Lower leg skin (tissue), 4 donors: ENCODE measurements around the gene TNRC6A. TPM values are rescaled to one million over a fixed set of nuclear protein-coding genes. Genes with fewer than 3 reads are reported as not detected.

Experiments used
- DNase-seq, 2 donors: peaks; one replicate each; pipeline ENCODE4 v3.0.0-alpha.2; 2019; ENCODE audit warnings: low spot score in 2 of 2
- H3K4me3 ChIP-seq: fragments of 200-600 bp; sonication (generic); 2 replicates; pipeline ENCODE4 v1.5.1; 2017; ENCODE audit warnings: mild to moderate bottlenecking, low read depth; ENCODE audit not compliant: poor library complexity, severe bottlenecking
- CTCF ChIP-seq, 3 donors: fragments of 450-650 bp; IDR thresholded peaks; one replicate each; pipeline ENCODE4 v1.5.1; 2016; ENCODE audit warnings: antibody characterized with exemption in 3 of 3, mild to moderate bottlenecking in 3 of 3, moderate library complexity in 2 of 3
- POLR2A ChIP-seq, 2 donors: fragments of 450-650 bp; IDR thresholded peaks; one replicate each; pipeline ENCODE4 v1.6.1; 2016 to 2017; ENCODE audit warnings: antibody characterized with exemption in 2 of 2, mild to moderate bottlenecking in 1 of 2, moderate library complexity in 1 of 2
- WGBS, 2 donors: methylation state at CpG; one replicate each; pipeline ENCODE4 v1.1.5; 2018; 5-methylcytosine and 5-hydroxymethylcytosine counted together
- intact Hi-C: fragments of 100-400 bp; cut with DNase I; formaldehyde crosslinking; loops from one replicate; pipeline ENCODE4 v1.15.0; 2023; ENCODE audit warnings: low total_unique reads
- total RNA-seq, 4 donors: library from RNA; depleted of rRNA; stranded (reverse); fragments of >200 nt; gene quantifications; one replicate each; pipeline ENCODE4 v1.1.0, GENCODE V29; 2016

TNRC6A gene
- total RNA-seq, 4 donors from 2014 or later: 25.9 to 55.6 (median 30.1) TPM

- no peak within 1 kb of the TSS for H3K4me3 ChIP-seq
- peak in 1 of 2 donors; percentile 83 for DNase-seq
- WGBS, 2 donors: 80 to 81% methylated on average over 20 to 21 of the region's 21 CpGs
- intact Hi-C loops: no loop called here
- TF ChIP-seq POLR2A (IDR thresholded peaks at IDR 0.05): no peak
- TF ChIP-seq CTCF (IDR thresholded peaks at IDR 0.05): no peak
These were observed 116.5 kb downstream of the TNRC6A start, which contains the start of gene SLC5A11 for GRCh38 chr16:24845726-24846547. Gene SLC5A11 (plus strand): TSS chr16:24845963. CDS start chr16:24858644, 12,681 bp downstream.

GRCh38 chr16:24846548-24847357 is 117.3 kb downstream of the TNRC6A start:
- no peak for DNase-seq
- TF ChIP-seq CTCF (IDR thresholded peaks at IDR 0.05): no peak
- no peak for TF ChIP-seq POLR2A (IDR thresholded peaks at IDR 0.05)
- WGBS, 2 donors: 73% methylated on average over 8 of the region's 8 CpGs
- no peak overlapping the region for H3K4me3 ChIP-seq
- intact Hi-C loops: no loop called here

- WGBS, 2 donors: 91 to 92% methylated on average over 3 of the region's 3 CpGs
- no peak for DNase-seq
- H3K4me3 ChIP-seq: no peak overlapping the region
- intact Hi-C loops: no loop called here
- no peak for TF ChIP-seq POLR2A (IDR thresholded peaks at IDR 0.05)
- TF ChIP-seq CTCF (IDR thresholded peaks at IDR 0.05): no peak
These were observed 117.9 kb downstream of the TNRC6A start for GRCh38 chr16:24847358-24847664.

- intact Hi-C loops: no loop called here
- 62 to 63% methylated on average over 5 of the region's 5 CpGs for WGBS, 2 donors
- DNase-seq: no peak
- no peak for TF ChIP-seq POLR2A (IDR thresholded peaks at IDR 0.05)
- no peak for TF ChIP-seq CTCF (IDR thresholded peaks at IDR 0.05)
- H3K4me3 ChIP-seq: no peak overlapping the region
These were observed 118.6 kb downstream of the TNRC6A start for GRCh38 chr16:24848065-24848464.

GRCh38 chr16:24849641-24850040 is 120.2 kb downstream of the TNRC6A start:
- DNase-seq: peak in 1 of 2 donors; percentile 34
- 97 to 98% methylated on average over 5 of the region's 5 CpGs for WGBS, 2 donors
- H3K4me3 ChIP-seq: no peak overlapping the region
- TF ChIP-seq CTCF (IDR thresholded peaks at IDR 0.05) (no peak), POLR2A (IDR thresholded peaks at IDR 0.05) (no peak)
- intact Hi-C loops: no loop called here
